HG03378 (cell line): ENCODE results near the gene ADGRD1.
"Not testable (repeated sequence)": the region's sequence is repeated elsewhere in the genome, so short reads cannot be mapped to it uniquely, and the experiment has no call there.

Experiments
- ATAC-seq: cut with Tn5 transposase; IDR thresholded peaks from one replicate; pipeline ENCODE4 v1.9.1; 2021; ENCODE audit warnings: mild to moderate bottlenecking, moderate library complexity; ENCODE audit not compliant: unreplicated experiment

The ADGRD1 gene

DNA sequence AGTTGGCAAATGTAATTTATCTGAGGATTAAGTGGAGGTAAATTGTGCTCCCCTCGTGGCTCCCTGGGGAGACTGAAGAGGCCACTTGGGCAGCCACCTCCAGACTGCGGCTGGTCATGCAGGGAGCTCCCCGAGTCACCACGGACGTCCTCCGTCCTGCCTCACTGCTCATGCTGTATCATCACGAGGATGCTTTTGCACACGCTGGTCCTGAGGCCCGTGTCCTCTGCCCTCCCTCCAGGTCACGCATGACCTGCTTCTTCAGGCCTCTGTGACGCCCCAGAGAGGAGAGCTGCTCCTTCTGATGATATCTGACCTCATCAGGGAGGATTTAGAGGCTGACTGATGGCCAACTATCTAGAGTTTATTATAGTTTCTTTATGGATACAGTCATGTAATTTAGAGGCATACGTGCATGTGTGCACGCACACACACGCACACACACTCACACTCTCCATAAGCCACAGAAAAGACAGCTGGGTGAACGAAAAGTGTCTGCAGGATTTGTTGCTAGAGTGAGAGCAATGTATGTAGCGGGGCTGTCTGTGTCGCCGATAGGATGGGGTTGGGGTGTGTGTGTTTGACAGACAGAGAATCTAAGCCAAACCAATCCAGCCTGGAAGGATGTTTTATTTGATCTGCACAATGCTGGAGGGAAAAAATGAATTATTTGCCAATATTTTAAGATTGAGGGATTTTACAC, 160.0 kb downstream of the ADGRD1 start:
- ATAC-seq, result no peak

DNA sequence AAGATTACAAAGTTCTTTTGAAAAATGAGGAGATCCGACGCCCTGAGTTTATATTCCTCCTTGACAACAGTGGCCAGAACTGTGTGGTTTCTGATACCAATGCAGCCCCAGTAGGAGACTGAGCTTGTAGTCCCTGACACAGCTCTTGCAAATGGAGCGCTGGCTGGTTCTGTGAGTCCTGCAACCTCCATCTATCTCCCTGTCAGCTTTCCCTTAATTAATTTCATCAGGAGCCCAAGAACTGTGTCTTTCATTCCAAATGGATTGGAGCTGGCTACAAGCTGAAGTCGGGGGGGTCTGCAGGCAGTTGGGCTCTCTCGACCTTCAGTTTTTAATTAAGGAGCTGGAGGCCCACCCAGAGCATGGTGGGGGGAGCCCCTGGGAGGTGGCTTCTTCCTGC, 160.6 kb downstream of the ADGRD1 start:
- ATAC-seq, result no peak

- no peak for ATAC-seq
Measured at GRCh38 chr12:131114942-131115584, 161.4 kb downstream of the ADGRD1 start.

DNA sequence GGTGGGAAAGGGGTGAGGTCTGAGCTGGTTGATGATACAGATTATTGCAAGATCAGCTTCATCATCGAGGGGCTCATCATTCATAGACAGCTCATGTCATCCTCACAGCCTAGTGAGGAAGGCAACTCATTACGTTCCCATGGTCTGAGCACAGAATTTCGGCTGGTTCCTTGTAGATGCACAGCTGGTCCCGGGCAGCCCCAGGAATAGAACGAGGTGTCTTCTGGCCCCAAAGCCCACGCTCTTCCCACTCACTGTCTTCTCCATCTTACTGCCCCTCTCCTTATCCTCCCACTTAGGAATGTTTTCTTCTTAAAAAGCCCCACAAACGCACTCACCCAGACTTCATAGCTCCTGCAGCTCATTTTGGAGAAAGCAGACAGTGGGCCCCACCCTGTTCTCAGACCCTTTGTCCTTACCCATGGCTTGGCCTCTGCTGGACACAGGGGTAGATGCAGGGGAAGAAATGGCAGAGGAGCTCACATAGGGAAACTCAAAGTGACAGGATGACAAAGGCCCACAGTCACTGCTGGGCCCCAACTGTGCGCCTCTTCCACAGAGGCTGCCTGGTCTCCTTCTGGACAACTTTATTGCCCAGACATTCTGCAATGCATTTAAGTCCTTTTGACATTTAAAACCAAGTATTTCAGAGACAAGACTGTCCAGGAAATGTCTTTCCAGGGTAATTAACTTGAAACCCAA, 162.2 kb downstream of the ADGRD1 start:
- ATAC-seq, result no peak

DNA sequence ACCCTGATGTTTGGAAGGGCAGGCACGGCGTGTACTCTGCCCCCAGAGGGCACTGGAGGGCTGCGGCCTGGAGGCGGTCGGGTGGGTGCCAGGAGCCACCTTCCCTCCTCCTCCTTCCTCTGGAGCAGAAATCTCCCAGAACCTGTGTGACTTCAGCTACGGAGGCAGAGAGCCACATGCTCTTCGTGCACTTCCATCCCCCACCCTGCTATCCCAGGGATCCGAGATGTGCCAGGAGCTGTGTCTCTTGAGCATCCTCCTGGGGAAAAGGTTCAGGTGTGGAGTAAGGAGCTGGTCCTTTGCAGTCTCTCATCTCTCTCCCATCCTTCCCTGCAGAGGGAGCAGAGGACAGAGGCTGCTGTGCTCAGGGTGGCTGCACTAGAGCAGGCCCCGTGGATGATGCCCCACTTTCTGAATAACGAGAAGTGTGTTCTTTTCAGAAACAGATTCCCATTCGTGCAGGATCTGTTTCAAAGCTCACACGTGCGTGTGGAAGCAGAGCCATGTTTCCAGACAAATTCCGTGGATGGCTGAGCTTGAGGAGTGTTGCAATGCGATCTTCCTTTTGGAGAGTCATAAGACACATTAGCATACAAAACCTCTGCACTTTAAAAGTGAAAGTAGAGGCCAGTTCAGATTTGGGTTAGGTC, 162.9 kb downstream of the ADGRD1 start:
- ATAC-seq, result no peak

DNA sequence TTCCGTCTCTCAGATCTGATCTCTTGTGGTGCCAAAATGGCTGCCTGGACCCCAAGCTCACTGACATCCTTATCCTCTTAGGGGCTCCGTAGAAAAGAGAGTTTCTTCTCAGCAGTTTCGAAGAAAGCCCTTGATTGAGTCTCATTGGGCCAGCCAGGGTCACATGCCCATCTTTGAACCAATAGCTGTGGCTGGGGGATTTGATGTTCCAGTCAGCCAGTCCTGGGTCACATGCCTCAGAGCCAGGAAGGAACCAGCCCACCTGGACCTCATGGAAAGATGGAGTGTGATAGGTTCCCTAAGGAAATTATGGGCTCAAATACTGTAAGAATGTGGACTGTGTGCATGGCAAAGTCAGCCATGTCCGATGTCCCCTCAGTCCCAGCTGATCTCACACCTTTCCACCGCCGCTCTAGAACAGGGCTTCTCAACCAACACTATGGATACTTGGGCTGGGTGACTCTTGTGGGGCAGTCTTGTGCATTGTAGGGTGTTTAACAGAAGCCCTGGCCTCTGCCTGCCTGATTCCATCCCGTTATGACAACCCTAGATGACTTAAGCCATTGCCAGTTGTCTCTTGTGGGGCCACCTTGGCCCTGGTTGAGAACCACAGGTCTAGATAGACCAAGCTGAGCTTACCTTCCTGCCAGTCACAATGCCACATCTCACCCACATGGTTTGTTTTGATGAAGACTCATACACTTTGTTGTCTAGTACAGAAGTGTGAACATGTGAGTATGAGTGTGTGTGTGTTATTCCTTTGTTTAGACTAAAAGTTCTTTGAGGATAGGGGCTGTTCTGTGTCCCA, 163.9 kb downstream of the ADGRD1 start:
- no peak for ATAC-seq

GRCh38 chr12:131118371-131118770, 164.7 kb downstream of the ADGRD1 start:
- ATAC-seq, result no peak

- not testable (repeated sequence) for ATAC-seq
Measured at GRCh38 chr12:131119345-131119744, 165.6 kb downstream of the ADGRD1 start.

- no peak for ATAC-seq
Measured at GRCh38 chr12:131119936-131120335, 166.2 kb downstream of the ADGRD1 start.

DNA sequence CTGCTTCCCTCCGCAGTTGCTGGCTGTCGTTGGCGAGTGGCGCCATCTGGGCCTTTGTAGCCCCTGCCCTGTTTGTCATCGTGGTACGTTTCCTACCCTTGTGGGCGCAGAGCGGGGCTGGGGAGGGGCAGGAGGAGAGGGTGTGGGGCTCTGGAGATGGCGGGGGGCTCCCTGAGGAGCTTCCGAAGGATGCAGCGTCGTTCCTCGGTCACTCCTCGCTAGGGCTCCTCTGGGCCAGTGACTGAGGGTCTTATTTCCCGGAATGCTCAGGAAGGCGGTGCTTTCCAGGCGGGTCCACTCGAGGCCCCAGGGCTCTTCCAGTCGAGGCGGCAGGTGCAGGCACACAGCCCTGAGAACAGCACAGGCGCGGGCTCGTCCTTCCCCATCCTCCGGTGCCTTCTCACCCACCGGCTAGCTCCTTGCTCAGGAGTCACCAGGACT, 167.1 kb downstream of the ADGRD1 start:
- ATAC-seq, result no peak

DNA sequence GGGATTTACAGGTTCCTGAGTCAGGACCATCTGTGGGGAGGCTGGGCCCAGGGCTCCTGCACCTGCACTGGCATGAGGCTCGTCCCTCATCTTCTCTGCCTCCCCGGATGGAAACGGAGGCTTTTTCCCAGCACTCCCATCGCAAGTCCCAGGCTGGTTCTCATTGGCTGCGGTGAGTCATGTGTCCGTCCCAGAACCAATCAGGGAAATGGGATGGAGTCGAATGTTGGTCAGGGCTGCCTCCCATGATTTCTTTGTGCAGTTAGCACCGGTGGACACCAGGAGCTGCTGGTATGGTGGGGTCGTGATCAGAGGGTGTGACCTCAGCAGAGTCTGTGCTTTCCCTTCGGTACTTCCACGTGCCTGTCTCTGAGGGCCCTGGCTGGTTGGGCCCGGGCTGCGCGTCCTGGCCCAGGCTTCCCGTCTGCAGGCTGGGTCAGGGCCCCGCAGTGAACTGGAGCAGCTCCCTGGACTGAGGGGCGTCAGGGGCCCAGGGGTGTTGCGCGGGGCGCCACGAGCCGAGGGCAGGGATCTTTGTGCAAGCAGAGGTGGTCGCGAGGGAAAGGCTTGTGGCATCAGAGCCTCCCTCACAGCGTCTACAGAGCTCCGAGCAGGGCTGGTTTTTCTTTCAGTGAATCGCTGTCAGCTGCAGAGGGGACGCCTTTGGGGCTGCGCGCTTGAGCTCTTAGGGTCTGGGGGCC, 168.1 kb downstream of the ADGRD1 start:
- no peak for ATAC-seq

DNA sequence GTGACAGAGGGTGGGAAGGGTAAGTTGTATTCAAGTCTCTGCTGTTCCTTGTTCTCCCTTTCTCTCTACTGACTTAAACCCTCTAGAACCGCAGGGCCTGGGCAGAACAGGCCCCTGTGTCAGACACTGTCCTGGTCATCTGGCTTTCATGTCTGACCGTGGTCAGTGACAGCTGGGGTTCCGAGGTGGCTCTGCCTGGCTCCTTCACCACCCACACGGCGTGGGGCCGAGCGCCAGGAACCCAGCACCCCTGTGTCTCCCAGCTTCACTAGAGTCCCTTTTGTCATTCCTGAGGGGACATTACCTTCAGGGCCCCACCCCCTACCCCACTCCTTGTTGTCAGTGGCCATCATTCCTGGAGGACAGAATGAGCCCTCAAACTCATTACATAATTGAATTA, 168.9 kb downstream of the ADGRD1 start:
- no peak for ATAC-seq

- ATAC-seq, result no peak
Measured at GRCh38 chr12:131123817-131124216, 170.1 kb downstream of the ADGRD1 start.

DNA sequence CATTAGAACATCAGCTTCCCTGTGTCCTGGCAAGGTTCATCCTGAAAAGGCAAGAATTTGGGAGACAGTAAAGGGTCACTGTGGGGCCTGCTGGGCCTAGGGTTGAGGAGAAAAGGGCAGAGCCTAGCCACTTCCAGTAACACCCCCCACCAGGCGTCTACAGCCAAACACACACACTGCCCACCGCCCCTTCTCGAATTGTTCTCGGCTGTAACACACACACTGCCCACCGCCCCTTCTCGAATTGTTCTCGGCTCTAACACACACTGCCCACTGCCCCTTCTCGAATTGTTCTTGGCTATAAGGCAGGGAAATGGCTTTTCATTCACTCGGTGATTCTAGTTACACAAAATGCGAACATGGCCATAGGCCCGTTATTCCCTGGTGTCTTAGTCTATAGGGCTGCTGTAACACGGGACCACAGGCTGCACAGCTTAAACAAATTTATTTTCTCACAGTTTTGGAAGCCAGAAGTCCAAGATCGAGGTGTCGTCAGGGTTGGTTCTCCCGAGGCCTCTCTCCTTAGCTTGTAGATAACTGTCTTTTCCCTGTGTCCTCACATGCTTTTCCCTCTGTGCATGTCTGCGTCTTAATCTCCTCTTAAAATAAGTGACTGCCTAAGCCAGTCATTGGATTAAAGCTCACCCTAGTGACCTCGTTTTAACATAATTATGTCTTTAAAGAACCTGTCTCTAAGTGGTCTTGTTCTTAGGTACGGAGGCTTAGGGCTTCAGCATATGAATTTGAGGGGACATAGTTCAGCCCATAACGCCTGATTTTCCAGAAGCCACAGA, 171.0 kb downstream of the ADGRD1 start:
- no peak for ATAC-seq

GRCh38 chr12:131126662-131127173, 173.0 kb downstream of the ADGRD1 start:
- no peak for ATAC-seq

DNA sequence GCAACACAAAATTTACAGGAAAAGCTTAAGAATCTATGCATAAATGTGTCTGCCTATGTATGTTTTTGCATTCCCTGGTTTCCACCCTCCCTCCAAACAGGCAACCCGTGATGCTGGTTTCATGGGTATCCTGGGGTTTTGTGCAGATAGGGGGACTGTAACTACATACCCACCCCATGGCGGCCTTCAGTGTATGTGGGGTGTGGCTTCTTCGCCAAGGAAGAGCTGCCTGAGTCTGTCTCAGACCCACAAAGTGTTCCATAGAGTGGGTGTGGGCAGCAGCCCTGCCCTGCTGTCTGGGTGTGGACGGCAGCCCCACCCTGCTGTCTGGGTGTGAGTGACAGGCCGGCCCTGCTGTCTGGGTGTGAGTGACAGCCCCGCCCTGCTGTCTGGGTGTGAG, 174.8 kb downstream of the ADGRD1 start:
- ATAC-seq, result no peak

- ATAC-seq, result not testable (repeated sequence)
Measured at GRCh38 chr12:131128966-131129619, 175.4 kb downstream of the ADGRD1 start.

DNA sequence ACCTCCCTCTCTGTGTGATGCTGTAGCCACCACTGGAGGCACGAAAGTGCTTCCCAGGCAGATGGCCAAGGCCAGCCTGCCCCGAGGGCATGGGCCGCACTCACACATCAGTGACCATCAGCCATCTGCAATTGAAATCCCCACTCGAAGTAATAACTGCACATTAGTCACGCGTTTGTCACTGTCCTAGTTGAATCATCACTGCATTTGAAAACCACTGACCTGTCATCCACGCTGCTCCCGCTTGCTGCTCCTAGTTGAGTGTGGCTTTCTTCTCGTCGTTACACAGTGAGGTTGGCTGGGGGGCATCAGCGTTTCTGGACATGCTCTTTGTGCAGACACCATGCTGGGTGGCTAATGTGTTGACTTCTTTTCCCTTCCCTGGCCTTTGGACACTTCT, 176.1 kb downstream of the ADGRD1 start:
- no peak for ATAC-seq
